C4-2B (cell line): ENCODE data around the gene PARD3B.

ENCODE experiments used
- ZFX ChIP-seq: fragments of 450-650 bp; IDR thresholded peaks from 2 replicates; pipeline ENCODE4 v1.6.1; 2017
- TF ChIP-seq, protein P1 (sequence below): fragments of 450-650 bp; conservative IDR thresholded peaks from 2 replicates; pipeline ENCODE4 v1.5.1; 2017; ENCODE audit warnings: mild to moderate bottlenecking

DNA sequence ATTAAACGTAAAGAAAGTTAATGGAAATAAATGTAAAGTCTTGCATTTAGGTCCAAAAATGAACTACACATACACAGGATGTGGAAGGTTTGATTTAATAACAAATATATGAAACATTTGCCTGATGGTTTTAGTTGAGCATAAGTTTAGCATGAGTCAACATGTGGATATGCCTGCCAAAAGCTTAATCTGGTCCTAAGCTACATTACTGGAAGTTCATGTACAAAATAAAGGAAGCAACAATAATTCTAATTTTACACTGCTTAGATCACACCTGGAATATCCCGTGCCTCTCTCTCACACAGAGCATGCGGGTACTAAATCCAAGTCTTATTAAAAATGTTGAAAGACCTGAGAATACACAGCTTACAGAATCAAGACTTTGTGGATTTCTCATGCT lies 860.5 kb downstream of the PARD3B start:
- TF ChIP-seq, protein P1, sequence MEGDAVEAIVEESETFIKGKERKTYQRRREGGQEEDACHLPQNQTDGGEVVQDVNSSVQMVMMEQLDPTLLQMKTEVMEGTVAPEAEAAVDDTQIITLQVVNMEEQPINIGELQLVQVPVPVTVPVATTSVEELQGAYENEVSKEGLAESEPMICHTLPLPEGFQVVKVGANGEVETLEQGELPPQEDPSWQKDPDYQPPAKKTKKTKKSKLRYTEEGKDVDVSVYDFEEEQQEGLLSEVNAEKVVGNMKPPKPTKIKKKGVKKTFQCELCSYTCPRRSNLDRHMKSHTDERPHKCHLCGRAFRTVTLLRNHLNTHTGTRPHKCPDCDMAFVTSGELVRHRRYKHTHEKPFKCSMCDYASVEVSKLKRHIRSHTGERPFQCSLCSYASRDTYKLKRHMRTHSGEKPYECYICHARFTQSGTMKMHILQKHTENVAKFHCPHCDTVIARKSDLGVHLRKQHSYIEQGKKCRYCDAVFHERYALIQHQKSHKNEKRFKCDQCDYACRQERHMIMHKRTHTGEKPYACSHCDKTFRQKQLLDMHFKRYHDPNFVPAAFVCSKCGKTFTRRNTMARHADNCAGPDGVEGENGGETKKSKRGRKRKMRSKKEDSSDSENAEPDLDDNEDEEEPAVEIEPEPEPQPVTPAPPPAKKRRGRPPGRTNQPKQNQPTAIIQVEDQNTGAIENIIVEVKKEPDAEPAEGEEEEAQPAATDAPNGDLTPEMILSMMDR, result no peak
- no peak for TF ChIP-seq ZFX
